ENCODE measurements around the gene TLL2. TPM values are rescaled to one million over a fixed set of nuclear protein-coding genes. Genes with fewer than 3 reads are reported as not detected.

Gene TLL2
- total and polyA plus RNA-seq, 9 of the 15 experiments (the other 6 are each of a cell fraction or from before 2014, with no cell fraction given) = 0.09 TPM; not detected in 8

- TF ChIP-seq ZNF24 (IDR thresholded peaks at IDR 0.05) = no peak
- TF ChIP-seq LEF1 (IDR thresholded peaks at IDR 0.05) = no peak
- no peak for TF ChIP-seq ZBTB7A (IDR thresholded peaks at IDR 0.05; ENCODE audit: borderline replicate concordance, control insufficient read depth, low read depth, low read length)
- TF ChIP-seq ZNF551 (CRISPR knock-in tag; IDR thresholded peaks at IDR 0.05) = no peak
- no peak for TF ChIP-seq TEAD1 (CRISPR knock-in tag; IDR thresholded peaks at IDR 0.05)
- no peak for TF ChIP-seq PCBP1 (IDR thresholded peaks at IDR 0.05; ENCODE audit: low read depth, low read length, poor library complexity, severe bottlenecking)
- TF ChIP-seq, protein P1, sequence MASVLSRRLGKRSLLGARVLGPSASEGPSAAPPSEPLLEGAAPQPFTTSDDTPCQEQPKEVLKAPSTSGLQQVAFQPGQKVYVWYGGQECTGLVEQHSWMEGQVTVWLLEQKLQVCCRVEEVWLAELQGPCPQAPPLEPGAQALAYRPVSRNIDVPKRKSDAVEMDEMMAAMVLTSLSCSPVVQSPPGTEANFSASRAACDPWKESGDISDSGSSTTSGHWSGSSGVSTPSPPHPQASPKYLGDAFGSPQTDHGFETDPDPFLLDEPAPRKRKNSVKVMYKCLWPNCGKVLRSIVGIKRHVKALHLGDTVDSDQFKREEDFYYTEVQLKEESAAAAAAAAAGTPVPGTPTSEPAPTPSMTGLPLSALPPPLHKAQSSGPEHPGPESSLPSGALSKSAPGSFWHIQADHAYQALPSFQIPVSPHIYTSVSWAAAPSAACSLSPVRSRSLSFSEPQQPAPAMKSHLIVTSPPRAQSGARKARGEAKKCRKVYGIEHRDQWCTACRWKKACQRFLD (CRISPR knock-in tag; IDR thresholded peaks at IDR 0.05) = no peak
- no peak for TF ChIP-seq BRF2 (IDR thresholded peaks at IDR 0.05; ENCODE audit: borderline replicate concordance, insufficient read depth, insufficient read length)
- no peak for TF ChIP-seq ARID4B (CRISPR knock-in tag; IDR thresholded peaks at IDR 0.05)
- TF ChIP-seq SMC3 (conservative IDR thresholded peaks at IDR 0.05; ENCODE audit: insufficient read depth, low read depth, low read length) = peak; percentile 52
- TF ChIP-seq PML (IDR thresholded peaks at IDR 0.05; ENCODE audit: low read length) = no peak
- peak; percentile 69 to 82 (median 80) for TF ChIP-seq CTCF (IDR thresholded peaks at IDR 0.05 in 2 of 3, conservative IDR thresholded peaks at IDR 0.05 in 1 of 3; ENCODE audit: insufficient read depth in 2 of 3, low read depth in 1 of 3, low read length in 3 of 3)
- TF ChIP-seq RAD21 (CRISPR knock-in tag; conservative IDR thresholded peaks at IDR 0.05 in 1 of 2, IDR thresholded peaks at IDR 0.05 in 1 of 2) = peak; percentile 54 to 70
These were observed 117.5 kb downstream of the TLL2 start (continued) for GRCh38 chr10:96395931-96396877.

Data from K562 (cell line).